ENCODE measurements around the gene CFAP97D1.

CFAP97D1 gene

DNA sequence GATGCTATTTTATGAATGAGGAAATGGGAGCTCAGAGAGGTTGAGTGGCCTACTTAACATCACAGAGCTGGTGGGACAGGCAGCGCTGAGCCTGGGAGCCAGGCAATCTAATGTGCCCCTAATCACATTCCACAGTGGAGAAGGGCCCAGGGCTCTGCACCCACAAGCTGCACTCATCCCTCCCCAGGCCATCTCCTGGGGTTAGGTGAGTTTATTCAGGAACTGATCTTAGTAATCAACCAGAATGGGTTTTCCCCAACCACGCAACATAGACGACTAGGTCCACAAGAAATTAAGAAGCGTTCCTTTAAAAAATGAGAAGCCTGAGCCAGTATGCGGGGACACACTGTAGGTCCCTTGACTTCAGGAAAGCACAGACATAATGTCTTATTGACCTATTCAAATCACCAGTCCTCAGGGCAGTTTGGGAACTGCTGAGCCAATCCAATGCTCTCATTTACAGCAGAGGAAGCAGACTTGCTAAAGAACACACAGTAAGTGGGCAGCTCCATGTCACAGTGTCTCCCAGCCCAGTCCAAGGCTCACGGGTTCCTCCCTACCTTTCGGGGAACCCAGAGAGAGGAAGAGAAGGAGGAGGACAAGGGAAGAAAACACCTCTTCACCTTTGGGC, 50.4 kb downstream of the CFAP97D1 start:
- no peak for DNase-seq

DNA sequence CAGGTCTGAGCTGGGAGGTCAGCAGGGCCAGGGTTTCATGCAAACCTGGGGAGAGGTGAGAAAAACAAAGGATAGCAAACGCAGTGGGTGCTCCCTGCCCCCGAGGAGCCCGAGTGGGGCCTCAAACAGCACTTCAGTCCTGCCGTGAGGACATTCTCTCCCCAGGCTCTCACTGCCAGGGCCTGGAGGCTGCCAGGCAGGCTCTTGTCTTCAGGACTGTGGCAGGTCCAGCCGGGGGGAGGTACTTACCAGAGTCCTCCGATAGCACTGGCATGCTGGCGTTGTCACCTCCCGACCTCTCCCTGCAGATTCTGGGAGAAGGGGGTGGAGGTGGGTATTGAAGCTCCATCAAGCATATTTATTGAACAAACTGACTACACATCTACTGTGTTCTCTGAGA, 51.4 kb downstream of the CFAP97D1 start:
- DNase-seq = no peak

DNA sequence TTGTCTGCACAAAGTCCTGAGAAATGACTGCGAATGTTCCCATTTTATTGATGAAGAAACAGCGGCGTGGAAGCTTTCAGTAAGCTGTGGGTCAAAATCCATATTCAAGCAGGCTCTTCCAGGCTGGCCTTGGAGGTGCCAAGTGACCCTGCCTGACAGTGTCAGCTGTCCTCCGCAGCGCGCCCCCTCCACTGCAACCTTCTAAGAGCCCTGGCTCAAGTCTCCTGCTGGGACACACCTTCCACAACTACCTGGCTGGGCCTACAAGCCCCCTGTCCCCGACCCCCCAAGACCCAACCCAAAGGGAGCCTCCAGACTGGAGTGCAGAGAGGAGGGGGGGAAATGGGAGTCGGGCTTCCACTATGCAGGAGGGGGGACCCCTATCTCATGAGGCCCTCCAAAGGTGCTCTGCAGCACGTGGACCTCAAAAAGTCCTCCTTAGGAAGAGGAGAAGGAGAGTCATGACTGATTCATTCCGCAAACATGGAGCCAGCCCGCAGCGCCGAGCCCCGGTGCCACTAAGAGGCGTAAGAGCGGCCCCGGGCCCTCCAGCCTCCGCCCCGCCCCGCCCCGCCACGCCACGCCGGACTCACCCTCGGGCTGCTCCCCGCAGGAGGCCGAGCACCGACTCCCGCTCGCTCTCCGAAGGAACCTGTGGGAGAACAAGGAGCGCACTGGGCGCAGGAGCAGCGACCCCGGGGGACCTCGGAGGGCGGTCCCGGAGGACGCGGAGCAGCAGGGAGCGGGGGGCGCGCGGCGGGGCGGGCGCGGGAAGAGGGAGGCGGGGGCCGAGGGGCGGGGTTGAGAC, 52.1 kb downstream of the CFAP97D1 start:
- DNase-seq = no peak

DNA sequence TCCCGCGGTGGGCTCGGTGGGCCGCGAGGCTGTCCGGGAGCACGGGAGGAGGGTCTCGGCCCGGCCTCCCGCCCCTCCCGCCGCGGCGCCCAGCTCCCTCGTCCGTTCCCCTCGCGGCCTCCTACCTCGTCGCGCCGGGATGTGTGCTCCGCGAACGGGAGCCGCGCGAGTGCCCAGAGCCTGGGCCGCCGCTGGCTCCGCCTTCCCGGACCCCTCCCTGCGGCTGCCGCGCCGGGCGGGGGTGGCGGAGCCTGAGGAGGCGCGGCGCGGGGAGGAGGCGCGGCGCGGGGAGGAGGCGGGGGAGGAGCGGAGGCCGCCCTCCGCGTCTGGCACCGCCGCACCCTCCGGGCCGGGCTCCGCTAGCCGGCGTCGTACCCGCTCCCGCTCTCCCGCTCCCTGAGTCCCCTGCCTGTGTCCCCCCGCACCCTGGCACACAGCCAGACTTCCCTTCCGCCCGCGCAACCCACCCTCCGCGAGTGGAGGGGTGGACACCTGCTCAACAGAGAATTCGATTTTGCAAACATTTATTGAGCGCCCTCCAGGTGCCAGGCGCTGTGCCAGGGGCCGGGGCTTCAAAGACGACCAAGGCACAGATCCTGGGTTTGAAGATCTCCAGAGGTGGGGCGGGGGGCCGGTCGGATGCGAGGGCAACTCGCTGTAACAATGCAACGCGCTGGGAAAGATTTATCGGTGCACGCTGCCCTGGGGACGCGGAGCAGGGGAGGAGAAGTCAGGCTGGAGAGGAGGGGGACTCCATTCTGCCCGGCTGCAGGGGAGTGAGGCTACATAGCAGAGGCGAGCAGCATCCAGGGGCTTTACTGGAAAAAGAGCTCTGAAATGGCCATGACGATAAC, 53.0 kb downstream of the CFAP97D1 start, which contains the start of gene MPP3:
MPP3 (minus strand) TSS at position 171 of the 854 bp plus-strand sequence. CDS start 1,240 bp downstream, outside the sequence.
- DNase-seq = peak; percentile 36

DNA sequence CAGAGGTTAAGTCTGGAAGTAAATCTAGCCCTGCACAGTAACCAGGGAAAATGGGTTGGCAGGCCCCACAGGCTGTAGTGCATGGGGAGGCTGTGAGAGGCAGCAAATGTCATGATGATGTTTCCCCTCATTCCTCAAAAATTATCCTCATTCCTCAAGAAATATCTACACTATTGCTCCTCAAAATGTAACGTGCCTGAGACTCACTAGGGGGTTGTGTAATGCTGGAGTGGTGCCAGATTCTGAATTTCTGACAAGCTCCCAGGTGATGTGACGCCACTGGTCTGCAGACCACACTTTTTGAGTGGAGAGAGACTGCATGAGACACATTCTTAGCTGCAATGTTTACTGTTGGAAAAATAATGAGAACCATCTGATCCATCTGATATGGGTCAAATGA, 53.9 kb downstream of the CFAP97D1 start:
- DNase-seq = no peak

Measured in activated gamma-delta T cell treated with Interleukin-2 at 50 U/mL for 16 hours (primary cell).